GM10266 (cell line): ENCODE data around the gene TAPT1.

Experiments used
- DNase-seq: peaks from one replicate; pipeline ENCODE4 v3.0.0; 2012; ENCODE audit errors: extremely low spot score
- TF ChIP-seq, protein P1 (sequence below): IDR thresholded peaks from 2 replicates; pipeline ENCODE4 v1.5.1; 2012; ENCODE audit warnings: mild to moderate bottlenecking, low read depth; ENCODE audit not compliant: control insufficient read depth, insufficient read depth; ENCODE audit errors: missing control alignments

TAPT1 gene

DNA sequence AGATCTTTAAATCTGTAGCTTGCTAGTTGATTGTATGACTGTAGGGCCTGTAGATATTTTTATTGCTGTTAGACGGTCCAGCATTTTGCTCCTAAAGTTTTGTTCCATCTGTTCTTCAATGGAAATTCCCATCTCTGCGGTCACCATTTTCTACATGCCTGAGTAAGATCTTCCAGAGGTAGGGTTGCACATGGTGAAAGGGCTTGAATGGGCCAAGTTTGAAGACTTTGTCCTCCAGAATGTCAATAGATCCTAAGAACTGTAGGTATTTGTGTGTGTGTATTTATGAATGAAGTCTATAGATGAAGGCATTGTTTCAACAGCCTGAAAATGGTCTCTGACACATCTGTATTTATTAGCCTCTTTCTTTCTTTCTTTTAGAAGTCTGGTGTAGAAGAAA lies 22.3 kb upstream of the TAPT1 start:
- TF ChIP-seq, protein P1, sequence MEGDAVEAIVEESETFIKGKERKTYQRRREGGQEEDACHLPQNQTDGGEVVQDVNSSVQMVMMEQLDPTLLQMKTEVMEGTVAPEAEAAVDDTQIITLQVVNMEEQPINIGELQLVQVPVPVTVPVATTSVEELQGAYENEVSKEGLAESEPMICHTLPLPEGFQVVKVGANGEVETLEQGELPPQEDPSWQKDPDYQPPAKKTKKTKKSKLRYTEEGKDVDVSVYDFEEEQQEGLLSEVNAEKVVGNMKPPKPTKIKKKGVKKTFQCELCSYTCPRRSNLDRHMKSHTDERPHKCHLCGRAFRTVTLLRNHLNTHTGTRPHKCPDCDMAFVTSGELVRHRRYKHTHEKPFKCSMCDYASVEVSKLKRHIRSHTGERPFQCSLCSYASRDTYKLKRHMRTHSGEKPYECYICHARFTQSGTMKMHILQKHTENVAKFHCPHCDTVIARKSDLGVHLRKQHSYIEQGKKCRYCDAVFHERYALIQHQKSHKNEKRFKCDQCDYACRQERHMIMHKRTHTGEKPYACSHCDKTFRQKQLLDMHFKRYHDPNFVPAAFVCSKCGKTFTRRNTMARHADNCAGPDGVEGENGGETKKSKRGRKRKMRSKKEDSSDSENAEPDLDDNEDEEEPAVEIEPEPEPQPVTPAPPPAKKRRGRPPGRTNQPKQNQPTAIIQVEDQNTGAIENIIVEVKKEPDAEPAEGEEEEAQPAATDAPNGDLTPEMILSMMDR, result no peak
- DNase-seq, result no peak

DNA sequence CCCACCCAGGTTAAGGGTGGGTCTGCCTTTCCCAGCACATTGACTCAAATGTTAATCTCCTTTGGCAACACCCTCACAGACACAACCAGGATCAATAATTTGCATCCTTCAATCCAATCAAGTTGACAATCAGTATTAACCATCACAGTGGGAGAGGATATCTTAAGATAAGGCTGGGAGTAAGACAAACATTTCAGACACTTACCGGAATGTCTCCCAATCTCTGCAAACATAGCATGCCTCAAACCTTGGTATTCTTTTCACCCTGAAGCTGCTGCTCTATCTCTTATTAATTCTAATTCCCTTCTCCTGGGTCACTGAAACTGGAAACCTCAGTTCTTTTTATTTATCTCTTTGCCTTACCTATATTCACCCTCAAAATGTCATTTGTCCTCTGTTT lies 19.0 kb upstream of the TAPT1 start:
- TF ChIP-seq, protein P1, result no peak
- DNase-seq, result no peak

DNA sequence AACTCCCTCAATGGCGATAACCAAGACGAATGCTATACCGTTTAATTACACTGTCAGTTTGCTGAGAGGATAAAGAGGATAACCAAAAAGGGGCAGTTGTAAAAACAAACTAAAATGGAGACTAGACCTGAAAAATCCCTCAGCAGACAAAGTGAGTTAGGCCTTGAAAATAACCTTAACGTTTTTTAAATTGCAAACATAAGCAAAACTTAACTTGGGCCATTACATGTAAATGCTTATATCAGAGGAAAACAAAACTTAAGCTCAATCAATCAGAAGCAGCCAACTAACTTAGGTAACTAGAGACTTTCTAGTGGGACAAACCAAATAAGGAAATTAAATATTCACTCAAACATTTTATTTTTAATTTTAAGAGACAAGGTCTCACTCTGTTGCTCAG lies 17.0 kb upstream of the TAPT1 start:
- TF ChIP-seq, protein P1, result no peak
- no peak for DNase-seq

DNA sequence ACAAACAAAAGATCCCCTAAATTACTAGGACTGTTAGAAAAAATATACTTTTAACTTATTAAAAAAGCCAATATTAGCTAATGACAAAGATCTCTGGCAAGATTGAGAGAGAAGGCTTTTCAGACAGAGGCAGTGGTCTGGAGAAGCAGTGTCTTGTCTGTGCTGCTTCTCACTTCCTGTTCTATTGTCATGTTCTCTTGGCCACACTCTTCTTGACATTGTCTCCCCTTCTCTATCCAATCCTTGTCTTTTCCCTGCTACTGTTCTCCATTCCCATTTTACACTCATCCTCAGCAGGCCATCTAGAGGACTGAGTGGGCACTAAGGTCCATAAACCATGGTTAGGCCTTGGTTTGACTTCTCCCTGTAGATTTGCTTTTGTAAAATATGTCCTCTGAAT lies 14.0 kb upstream of the TAPT1 start:
- TF ChIP-seq, protein P1, result no peak
- DNase-seq, result no peak

DNA sequence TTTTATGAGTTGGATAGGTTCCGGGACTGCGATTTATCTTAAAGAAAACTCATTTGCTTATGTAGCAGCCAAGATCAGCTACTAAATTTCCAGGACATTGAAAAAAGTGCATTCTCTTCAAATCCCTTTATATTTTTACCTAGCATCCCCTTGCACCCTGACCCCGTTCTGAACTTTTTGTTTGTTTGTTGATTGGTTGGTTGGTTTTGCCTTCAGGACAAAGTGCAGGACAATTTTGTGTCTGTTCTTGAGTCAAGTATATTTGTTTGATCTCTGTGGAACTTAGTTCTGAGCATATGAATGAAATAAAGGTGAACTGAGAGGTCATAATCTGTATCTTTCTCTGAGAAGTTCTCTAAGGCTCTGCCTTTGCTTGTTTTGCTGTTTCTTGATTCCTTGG lies 12.8 kb upstream of the TAPT1 start:
- no peak for DNase-seq
- TF ChIP-seq, protein P1, result no peak

DNA sequence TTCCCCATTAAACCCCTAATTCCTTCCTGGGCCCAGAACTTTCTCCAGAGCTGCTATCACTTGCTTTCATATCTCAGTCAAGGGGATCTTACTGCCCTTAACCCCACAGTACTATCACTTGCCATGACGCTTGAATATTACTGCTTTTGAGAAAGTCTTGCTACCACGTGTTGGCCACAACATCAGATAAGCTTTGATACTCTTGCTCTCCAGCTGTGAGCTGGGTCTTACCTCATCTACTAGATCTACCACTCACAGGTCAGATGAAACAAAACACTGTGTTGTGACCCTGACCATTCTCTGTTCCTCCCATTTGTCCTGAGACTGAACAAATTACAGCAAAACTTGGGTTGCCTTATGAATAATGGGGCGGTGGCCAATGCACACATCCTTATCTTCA lies 12.1 kb upstream of the TAPT1 start:
- no peak for DNase-seq
- TF ChIP-seq, protein P1, result no peak

DNA sequence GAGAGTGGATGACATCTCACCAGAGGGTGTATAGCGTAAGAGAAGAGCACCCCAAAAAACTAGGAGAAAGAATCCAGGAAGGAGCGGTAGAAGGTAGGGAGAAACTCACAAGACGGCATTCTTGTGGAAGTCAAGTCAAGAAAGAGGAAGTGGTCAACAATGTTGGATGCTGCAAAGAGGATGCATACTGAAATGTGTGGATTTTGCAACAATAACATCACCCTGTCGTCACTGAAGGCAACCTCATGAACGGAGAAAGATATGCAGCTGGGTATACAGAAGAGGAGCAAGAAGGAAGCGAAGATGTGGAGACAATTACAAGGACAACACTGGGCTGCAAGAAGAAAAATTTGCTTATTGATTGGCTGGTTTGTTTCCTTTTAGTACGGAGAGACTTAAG lies 11.4 kb upstream of the TAPT1 start:
- TF ChIP-seq, protein P1, result no peak
- DNase-seq, result no peak
